Right atrium auricular region (tissue), 2 donors: ENCODE measurements around the gene PAPSS2. TPM values are rescaled to one million over a fixed set of nuclear protein-coding genes. Genes with fewer than 3 reads are reported as not detected.
"Not testable (repeated sequence)": the region's sequence is repeated elsewhere in the genome, so short reads cannot be mapped to it uniquely, and the experiment has no call there.

Experiments used
- DNase-seq: peaks from one replicate; pipeline ENCODE4 v3.0.0-alpha.2; 2019; ENCODE audit warnings: low spot score
- H3K27ac ChIP-seq, 2 donors: fragments of 200-600 bp; sonication (generic); 1 replicate in 1 of 2; 2 replicates in 1 of 2; pipeline ENCODE4 v1.5.1; 2016 to 2019
- H3K27me3 ChIP-seq, 2 donors: fragments of 200-600 bp; sonication (generic); one replicate each; pipeline versions ENCODE4 v1.5.1 to v1.6.0; 2017 to 2019
- H3K36me3 ChIP-seq: fragments of 200-600 bp; sonication (generic); one replicate; pipeline ENCODE4 v1.5.1; 2016
- H3K4me1 ChIP-seq, 2 donors: fragments of 200-600 bp; sonication (generic); one replicate each; pipeline versions ENCODE4 v1.5.1 to v1.6.0; 2017 to 2019
- H3K4me3 ChIP-seq, 2 donors: fragments of 200-600 bp; sonication (generic); 1 replicate in 1 of 2; 2 replicates in 1 of 2; pipeline ENCODE4 v1.5.1; 2017 to 2019; ENCODE audit warnings: mild to moderate bottlenecking in 1 of 2, moderate library complexity in 1 of 2
- H3K9me3 ChIP-seq, 2 donors: fragments of 200-600 bp; sonication (generic); one replicate each; pipeline ENCODE4 v1.5.1; 2019
- total RNA-seq, 2 donors: library from RNA; depleted of rRNA; stranded (reverse); fragments of >200 nt; gene quantifications; one replicate each; pipeline ENCODE4 v1.1.0, GENCODE V29; 2016
- TF ChIP-seq, protein P1 (sequence below), 2 donors: fragments of 200-600 bp; sonication (generic); IDR thresholded peaks; one replicate each; pipeline ENCODE4 v1.5.1; 2019; ENCODE audit warnings: antibody characterized with exemption in 2 of 2

PAPSS2 gene
- 10 to 100 TPM; 13.4 to 26.6 TPM for total RNA-seq

DNA sequence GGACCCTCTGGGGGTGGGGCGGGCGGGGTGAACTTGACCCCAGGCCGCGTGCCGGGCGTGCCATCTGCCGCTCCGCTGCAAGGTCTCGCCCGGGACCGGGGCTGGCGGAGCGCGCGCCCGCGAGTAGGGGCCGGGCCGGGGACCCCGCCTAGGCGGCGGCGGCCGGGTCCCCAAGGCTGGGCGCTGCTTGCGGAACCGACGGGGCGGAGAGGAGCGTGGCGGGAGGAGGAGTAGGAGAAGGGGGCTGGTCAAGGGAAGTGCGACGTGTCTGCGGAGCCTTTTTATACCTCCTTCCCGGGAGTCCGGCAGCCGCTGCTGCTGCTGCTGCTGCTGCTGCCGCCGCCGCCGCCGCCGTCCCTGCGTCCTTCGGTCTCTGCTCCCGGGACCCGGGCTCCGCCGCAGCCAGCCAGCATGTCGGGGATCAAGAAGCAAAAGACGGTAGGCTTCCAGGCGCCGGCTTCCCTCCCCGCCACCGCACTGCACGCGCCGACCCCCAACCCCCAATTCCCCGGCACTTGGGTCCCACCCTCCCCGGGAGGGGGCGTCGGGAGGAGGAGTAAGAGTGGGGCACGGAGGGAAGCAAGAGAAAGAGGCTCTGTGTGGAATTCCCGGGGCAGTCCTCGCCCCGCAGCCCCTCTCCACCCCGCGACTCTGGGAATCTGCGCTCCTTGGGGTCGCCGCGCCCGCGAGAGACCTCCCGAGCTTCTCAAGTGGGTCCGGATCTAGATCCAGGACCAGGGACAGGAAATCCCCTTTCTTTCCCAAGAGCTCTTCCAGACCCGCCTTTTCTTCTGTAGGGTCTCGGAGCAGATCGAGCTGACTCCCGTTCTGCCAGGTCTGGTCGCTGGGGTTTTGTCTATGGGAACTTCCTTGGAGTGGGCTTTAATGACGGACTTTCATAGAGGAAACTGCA lies at the start of gene PAPSS2:
Gene PAPSS2 (plus strand): TSS at position 308 of the 913 bp plus-strand sequence. CDS start 104 bp downstream, at position 412.
- TF ChIP-seq, protein P1, sequence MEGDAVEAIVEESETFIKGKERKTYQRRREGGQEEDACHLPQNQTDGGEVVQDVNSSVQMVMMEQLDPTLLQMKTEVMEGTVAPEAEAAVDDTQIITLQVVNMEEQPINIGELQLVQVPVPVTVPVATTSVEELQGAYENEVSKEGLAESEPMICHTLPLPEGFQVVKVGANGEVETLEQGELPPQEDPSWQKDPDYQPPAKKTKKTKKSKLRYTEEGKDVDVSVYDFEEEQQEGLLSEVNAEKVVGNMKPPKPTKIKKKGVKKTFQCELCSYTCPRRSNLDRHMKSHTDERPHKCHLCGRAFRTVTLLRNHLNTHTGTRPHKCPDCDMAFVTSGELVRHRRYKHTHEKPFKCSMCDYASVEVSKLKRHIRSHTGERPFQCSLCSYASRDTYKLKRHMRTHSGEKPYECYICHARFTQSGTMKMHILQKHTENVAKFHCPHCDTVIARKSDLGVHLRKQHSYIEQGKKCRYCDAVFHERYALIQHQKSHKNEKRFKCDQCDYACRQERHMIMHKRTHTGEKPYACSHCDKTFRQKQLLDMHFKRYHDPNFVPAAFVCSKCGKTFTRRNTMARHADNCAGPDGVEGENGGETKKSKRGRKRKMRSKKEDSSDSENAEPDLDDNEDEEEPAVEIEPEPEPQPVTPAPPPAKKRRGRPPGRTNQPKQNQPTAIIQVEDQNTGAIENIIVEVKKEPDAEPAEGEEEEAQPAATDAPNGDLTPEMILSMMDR (IDR thresholded peaks at IDR 0.05), result peak in 1 of 2 donors; percentile 22
- H3K4me1 ChIP-seq, result peaks cover 0 to 20% of the 10 kb centered on the region in 2 donors
- H3K36me3 ChIP-seq, result no peaks in the 10 kb centered on the region
- H3K27ac ChIP-seq, result peak within 1 kb of the TSS; percentile 82 to 88
- DNase-seq, result peak; percentile 65
- H3K4me3 ChIP-seq, result peak within 1 kb of the TSS; percentile 68 to 82
- no peaks in the 10 kb centered on the region for H3K9me3 ChIP-seq
- H3K27me3 ChIP-seq, result no peaks in the 10 kb centered on the region

DNA sequence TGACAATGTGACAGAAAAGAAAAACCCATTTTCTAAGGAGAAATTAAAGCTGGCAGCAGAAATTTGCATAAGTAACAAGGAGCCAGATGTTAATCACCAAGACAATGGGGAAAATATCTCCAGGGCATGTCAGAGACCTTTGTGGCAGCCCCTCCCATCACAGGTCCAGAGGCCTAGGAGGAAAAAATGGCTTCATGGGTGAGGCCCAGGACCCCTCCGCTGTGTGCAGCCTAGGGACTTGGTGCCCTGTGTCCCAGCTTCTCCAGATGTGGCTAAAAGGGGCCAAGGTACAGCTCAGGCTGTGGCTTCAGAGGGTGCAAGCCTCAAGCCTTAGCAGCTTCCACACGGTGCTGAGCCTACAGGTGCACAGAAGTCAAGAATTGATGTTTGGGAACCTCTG lies 48.3 kb upstream of the PAPSS2 start:
- not testable (repeated sequence) for H3K27me3 ChIP-seq, H3K4me3 ChIP-seq, H3K4me1 ChIP-seq, H3K27ac ChIP-seq, H3K36me3 ChIP-seq, H3K9me3 ChIP-seq, DNase-seq

DNA sequence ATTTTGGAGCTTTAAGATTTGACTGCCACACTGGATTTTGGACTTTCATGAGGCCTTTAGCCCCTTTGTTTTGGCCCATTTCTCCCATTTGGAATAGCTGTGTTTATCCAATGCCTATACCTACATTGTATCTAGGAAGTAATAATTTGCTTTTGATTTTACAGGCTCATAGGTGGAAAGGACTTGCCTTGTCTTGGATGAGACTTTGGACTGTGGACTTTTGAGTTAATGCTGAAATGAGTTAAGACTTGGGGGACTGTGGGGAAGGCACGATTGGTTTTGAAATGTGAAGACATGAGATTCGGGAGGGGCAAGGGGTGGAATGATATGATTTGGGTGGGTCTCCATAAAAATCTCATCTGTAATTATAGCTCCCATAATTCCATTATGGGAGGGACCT lies 47.6 kb upstream of the PAPSS2 start:
- H3K4me3 ChIP-seq, result no peak overlapping the region
- H3K36me3 ChIP-seq, result no peaks in the 10 kb centered on the region
- H3K9me3 ChIP-seq, result no peaks in the 10 kb centered on the region
- H3K27me3 ChIP-seq, result no peaks in the 10 kb centered on the region
- TF ChIP-seq, protein P1 (IDR thresholded peaks at IDR 0.05), result no peak
- no peak overlapping the region for H3K27ac ChIP-seq
- no peak for DNase-seq
- no peaks in the 10 kb centered on the region for H3K4me1 ChIP-seq

DNA sequence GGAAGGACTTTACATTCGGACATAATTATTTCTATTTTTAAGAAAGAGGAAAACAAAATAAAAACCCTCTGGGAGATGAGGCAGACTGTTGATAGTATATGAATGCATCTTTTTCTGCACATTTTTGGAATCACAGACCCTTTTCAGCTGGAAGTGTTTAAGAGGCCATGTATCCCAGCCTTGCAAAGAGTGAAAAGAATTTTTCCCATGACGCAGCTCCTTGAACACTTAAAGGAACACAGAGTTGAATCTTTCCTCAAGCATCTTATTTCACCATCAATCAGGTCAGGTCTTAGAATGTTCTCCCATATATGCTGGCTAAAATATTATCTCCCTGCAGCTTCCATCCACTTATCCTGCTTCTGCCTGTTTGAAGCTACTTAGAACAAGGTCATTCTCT lies 45.9 kb upstream of the PAPSS2 start:
- H3K4me1 ChIP-seq, result no peaks in the 10 kb centered on the region
- no peak overlapping the region for H3K4me3 ChIP-seq
- TF ChIP-seq, protein P1 (IDR thresholded peaks at IDR 0.05), result no peak
- no peak overlapping the region for H3K27ac ChIP-seq
- no peaks in the 10 kb centered on the region for H3K27me3 ChIP-seq
- H3K36me3 ChIP-seq, result no peaks in the 10 kb centered on the region
- DNase-seq, result no peak
- no peaks in the 10 kb centered on the region for H3K9me3 ChIP-seq

DNA sequence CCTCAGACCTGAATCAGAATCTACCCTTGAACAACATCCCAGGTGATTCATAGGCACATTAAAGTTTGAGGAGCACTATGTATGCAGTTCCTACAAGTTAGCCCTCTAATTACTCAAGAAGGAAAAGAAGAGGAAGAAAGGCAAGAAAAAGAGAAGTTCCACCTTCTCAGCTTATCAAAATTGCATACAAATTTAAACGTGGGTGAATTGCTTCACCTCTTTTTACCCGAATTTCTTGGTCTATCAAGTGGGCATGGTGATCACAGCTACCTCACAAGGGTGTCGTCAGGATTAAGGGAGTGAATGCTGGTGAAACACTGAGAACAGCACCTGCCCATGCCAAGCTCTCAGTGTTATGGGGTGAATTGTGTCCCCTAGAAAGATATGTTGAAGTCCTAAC lies 43.8 kb upstream of the PAPSS2 start:
- H3K9me3 ChIP-seq, result no peaks in the 10 kb centered on the region
- no peak overlapping the region for H3K4me3 ChIP-seq
- no peak for DNase-seq
- H3K27ac ChIP-seq, result no peak overlapping the region
- no peaks in the 10 kb centered on the region for H3K36me3 ChIP-seq
- no peaks in the 10 kb centered on the region for H3K4me1 ChIP-seq
- TF ChIP-seq, protein P1 (IDR thresholded peaks at IDR 0.05), result no peak
- no peaks in the 10 kb centered on the region for H3K27me3 ChIP-seq

DNA sequence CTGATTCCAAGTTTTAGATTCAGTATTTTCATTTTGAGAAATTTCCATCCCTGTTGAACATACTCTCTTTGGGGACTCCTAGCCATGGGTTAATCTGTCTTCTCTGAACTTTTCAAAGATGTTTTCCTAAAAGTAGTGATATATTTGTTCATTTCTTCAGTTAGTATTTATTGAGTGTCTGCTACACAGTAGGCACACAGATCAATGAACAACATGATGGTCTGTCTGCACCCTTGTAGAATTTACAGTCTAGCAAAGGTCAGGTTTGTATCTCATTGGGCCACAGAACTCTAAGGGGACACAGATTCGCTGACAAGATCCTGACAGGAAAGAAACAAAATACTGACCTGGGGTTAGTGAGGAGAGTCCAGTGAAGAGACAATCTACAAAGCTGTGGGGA lies 42.2 kb upstream of the PAPSS2 start:
- TF ChIP-seq, protein P1 (IDR thresholded peaks at IDR 0.05), result no peak
- no peaks in the 10 kb centered on the region for H3K27me3 ChIP-seq
- DNase-seq, result no peak

More for the DNA sequence above, 42.2 kb upstream of the PAPSS2 start:
- H3K36me3 ChIP-seq, result no peaks in the 10 kb centered on the region
- H3K4me3 ChIP-seq, result no peak overlapping the region
- H3K27ac ChIP-seq, result no peak overlapping the region
- H3K4me1 ChIP-seq, result no peaks in the 10 kb centered on the region
- no peaks in the 10 kb centered on the region for H3K9me3 ChIP-seq
